K562 (cell line): ENCODE data around the gene LMNB1. TPM values are rescaled to one million over a fixed set of nuclear protein-coding genes. Genes with fewer than 3 reads are reported as not detected.

ENCODE experiments used
- FOXA1 ChIP-seq: fragments of 450-650 bp; IDR thresholded peaks from 2 replicates; pipeline ENCODE4 v1.6.1; 2016; ENCODE audit warnings: mild to moderate bottlenecking, borderline replicate concordance
- HMGN3 ChIP-seq: IDR thresholded peaks from 2 replicates; pipeline ENCODE4 v1.6.1; 2011; ENCODE audit warnings: borderline replicate concordance, low read depth, mild to moderate bottlenecking, mixed read lengths, low read length; ENCODE audit not compliant: insufficient read length; ENCODE audit errors: extremely low read depth
- NFE2 ChIP-seq: IDR thresholded peaks from 2 replicates; pipeline ENCODE4 v1.6.1; 2014; ENCODE audit warnings: antibody characterized with exemption, low read depth
- NR2F6 ChIP-seq: fragments of 450-650 bp; formaldehyde crosslinking; IDR thresholded peaks from 2 replicates; pipeline ENCODE4 v1.4.0; 2020; ENCODE audit warnings: mild to moderate bottlenecking
- PRMT5 ChIP-seq: sonication (generic); formaldehyde crosslinking; IDR thresholded peaks from 2 replicates; pipeline ENCODE4 v1.5.0; 2020; ENCODE audit warnings: missing genetic modification reagents
- polyA plus RNA-seq, 8 experiments: library from polyadenylated mRNA; depleted of rRNA in 4 of 8; stranded (reverse) in 5 of 8; unstranded in 3 of 8; fragments of >200 nt; fragmentation: Nextera tagmentation in 2 of 8; fragmentation: Illumina TruSeq in 1 of 8; extraction: Ambion mirVana in 2 of 8; extraction: Trizol in 1 of 8; gene quantifications; 2 replicates each; pipeline versions ENCODE4 v1.2.1 to v1.2.3, GENCODE V29; 2011 to 2014; ENCODE audit warnings: inconsistent platforms in 1 of 8, missing spikeins in 1 of 8
- total RNA-seq, 7 experiments: library from RNA; depleted of rRNA in 6 of 7; stranded (reverse); fragments of >200 nt in 6 of 7; fragmentation: Illumina TruSeq in 2 of 7; extraction: Trizol in 2 of 7; gene quantifications; 2 replicates each; pipeline versions ENCODE4 v1.2.1 to v1.2.3, GENCODE V29; 2011 to 2021; ENCODE audit warnings: low replicate concordance in 1 of 7
- TF ChIP-seq, protein P1 (sequence below): fragments of 250-450 bp; sonication (Bioruptor Pico); IDR thresholded peaks from 2 replicates; pipeline ENCODE4 v1.8.0; 2021; ENCODE audit warnings: moderate library complexity, mild to moderate bottlenecking, inconsistent platforms
- TF ChIP-seq, protein P2 (sequence below), 2 experiments: IDR thresholded peaks in 1 of 2; conservative IDR thresholded peaks in 1 of 2; 2 replicates each; pipeline ENCODE4 v1.6.1; 2016; ENCODE audit warnings: low read depth in 2 of 2, mild to moderate bottlenecking in 1 of 2, missing compliant biosample characterization in 1 of 2, missing genetic modification characterization in 1 of 2, moderate library complexity in 1 of 2

Gene LMNB1
- total and polyA plus RNA-seq, 9 of the 15 experiments (the other 6 are each of a cell fraction or from before 2014, with no cell fraction given) = 2.8 to 190 (median 131) TPM

- TF ChIP-seq, protein P1, sequence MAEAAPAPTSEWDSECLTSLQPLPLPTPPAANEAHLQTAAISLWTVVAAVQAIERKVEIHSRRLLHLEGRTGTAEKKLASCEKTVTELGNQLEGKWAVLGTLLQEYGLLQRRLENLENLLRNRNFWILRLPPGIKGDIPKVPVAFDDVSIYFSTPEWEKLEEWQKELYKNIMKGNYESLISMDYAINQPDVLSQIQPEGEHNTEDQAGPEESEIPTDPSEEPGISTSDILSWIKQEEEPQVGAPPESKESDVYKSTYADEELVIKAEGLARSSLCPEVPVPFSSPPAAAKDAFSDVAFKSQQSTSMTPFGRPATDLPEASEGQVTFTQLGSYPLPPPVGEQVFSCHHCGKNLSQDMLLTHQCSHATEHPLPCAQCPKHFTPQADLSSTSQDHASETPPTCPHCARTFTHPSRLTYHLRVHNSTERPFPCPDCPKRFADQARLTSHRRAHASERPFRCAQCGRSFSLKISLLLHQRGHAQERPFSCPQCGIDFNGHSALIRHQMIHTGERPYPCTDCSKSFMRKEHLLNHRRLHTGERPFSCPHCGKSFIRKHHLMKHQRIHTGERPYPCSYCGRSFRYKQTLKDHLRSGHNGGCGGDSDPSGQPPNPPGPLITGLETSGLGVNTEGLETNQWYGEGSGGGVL (CRISPR knock-in tag) = no peak
- TF ChIP-seq, protein P2, sequence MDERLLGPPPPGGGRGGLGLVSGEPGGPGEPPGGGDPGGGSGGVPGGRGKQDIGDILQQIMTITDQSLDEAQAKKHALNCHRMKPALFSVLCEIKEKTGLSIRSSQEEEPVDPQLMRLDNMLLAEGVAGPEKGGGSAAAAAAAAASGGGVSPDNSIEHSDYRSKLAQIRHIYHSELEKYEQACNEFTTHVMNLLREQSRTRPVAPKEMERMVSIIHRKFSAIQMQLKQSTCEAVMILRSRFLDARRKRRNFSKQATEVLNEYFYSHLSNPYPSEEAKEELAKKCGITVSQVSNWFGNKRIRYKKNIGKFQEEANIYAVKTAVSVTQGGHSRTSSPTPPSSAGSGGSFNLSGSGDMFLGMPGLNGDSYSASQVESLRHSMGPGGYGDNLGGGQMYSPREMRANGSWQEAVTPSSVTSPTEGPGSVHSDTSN (CRISPR knock-in tag; IDR thresholded peaks at IDR 0.05; ENCODE audit: low read depth) = no peak
- TF ChIP-seq, protein P2 (tag; conservative IDR thresholded peaks at IDR 0.05; ENCODE audit: low read depth) = 0 out of 2 replicates have a peak, but pooled peaks have one; percentile 32
- TF ChIP-seq NR2F6 (CRISPR knock-in tag) (no peak), HMGN3 (no peak), FOXA1 (no peak), NFE2 (peak; percentile 69), PRMT5 (CRISPR knock-in tag) (no peak)
Measured at GRCh38 chr5:126754609-126755008, 22.3 kb upstream of the LMNB1 start (continued).
